ENCODE results near the gene FREM2.

The FREM2 gene

GRCh38 chr13:38686577-38687245 lies at the start of gene FREM2:
Gene FREM2 (plus strand): TSS chr13:38687077. CDS start chr13:38687345, 268 bp downstream.
- DNase-seq = no peak

DNA sequence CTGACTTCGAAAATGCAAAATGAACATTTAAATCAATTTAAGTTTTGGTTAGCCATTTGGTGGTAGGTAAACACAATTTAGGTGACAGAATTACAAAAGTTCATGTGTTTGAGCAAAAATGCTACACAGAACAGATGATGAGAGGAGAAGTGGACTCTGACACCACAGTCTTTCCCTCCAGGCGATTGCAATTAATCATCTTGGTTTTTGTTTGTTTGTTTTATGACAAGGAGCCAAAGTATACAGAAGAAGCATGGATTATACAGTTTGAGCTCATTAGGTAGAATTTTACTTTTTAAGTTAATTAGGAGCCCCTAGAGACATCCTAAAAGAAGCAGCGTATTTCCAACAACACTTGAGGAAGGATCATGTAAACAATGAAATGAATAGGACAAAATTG lies 49.3 kb upstream of the FREM2 start:
- DNase-seq = no peak

DNA sequence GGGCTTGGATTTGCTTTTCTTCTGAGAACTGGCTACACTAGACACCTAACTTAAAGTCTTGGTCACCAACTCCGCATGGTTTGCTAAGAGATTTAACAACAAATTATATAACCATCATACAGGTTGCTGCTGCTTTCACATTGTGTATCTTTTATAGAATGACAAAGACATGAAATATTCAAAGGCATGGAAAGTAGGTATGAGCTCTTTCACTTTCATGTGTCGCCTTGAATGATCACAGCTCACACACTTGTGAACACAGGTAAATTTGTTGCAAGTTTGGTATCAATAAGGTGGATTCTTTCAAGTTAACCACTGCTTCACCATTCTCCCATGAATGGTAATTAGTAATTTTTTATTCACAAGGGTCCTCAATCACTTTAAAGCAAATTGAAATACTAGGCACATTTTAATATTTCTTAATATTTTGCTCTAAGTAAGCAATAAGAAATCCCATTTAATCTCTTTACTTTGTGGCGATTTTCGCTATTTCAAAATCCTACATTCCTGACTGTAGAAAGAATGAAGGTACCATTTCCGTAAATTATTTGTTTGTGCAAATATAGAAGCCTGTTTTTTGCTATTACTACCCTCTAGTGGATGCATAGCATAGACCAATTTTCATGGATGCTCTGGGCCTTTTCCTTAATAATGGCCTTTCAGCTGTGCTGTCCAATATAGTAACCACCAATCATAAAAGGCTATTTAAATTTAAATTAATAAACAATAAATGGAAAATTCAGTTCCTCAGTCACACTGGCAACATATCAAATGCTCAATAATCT lies 45.5 kb upstream of the FREM2 start:
- peak; percentile 39 for DNase-seq

DNA sequence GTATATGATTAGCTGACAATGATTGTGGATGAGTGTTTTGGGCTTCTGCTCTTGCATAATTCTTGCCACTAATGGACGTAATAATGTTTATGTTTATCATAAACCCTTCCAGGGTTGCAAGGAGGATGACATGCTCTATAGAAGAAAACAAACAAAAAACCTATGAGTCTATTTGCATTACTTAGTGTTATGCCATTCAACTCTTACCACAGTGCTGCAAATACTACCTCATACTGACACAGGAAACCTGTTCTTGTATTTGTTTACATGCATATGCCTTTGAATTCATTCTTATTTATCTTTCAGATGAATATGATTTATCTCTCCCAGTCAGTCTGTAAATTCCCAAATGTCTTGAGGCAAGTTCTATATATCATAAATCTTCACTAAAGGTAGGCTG lies 39.6 kb upstream of the FREM2 start:
- DNase-seq = no peak

DNA sequence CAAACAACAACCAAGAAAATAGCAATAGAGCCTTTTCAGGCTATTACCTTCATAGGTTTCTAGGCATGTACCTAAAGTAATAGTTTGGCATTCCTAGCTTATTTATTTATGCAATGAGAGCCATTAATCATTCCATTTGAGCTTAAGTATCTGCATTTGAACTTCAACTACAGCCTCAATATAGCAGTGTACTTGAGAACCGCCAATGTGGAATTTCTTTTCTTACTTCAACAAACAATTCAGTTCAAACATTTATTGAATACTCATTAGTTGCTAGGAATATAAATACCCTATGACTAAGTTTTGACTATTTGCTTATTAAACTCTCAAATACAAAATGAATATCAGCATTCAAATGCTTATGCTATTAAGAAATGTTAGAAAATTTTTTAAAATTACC lies 38.0 kb upstream of the FREM2 start:
- DNase-seq = no peak

GRCh38 chr13:38656699-38657098 lies 30.2 kb upstream of the FREM2 start:
- no peak for DNase-seq

DNA sequence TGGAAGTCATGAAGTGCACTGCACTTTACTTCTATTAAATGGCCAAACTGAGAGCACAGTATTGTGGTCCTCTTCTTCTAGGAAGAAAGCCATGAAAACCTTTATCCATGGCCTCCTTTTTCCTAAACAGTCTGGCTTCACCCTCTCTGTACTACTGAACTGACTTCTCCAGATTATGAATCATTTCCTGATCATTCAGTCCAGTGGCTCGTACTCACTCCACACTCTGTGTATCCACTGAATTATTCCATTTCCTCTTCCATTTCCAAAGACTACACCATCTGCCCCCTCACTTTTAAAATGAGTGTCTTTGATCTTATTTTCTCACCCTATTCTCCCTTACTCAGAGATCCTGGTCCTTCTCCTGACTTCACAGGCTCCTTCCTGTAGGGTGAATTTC lies 29.7 kb upstream of the FREM2 start:
- no peak for DNase-seq

GRCh38 chr13:38658906-38659305 lies 28.0 kb upstream of the FREM2 start:
- DNase-seq = no peak

DNA sequence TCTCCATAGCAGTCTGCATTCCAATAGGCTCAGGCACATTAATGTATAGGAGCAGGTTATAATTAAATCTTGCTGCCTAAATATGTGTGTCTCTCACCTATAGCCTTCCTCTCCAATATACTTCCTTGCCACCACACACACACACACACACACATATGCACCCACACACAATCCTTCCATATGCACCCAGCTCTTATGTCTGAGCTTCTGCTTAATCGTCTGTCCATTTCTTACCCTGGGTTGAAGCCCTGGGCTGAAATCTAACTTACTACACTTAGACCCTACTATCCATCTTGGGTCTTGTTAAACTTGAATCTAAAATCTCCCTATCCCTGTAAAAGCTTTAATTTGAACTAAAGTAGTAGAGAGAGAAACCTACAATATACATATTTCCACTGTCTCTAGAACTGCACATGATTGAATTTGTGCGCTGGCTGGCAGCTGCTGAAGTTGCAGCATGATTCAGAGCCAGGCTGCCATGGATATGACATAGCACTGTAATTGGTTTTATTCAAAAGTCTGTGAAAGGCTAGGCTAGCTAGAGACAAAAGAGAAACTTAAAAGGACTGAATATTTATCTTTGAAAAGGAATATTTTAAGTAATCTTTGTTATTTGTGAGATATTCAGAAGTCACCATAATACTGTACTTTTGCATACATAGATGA lies 25.7 kb upstream of the FREM2 start:
- peak; percentile 10 for DNase-seq

- peak; percentile 57 for DNase-seq
These were observed 24.5 kb upstream of the FREM2 start for GRCh38 chr13:38662362-38662761.

DNA sequence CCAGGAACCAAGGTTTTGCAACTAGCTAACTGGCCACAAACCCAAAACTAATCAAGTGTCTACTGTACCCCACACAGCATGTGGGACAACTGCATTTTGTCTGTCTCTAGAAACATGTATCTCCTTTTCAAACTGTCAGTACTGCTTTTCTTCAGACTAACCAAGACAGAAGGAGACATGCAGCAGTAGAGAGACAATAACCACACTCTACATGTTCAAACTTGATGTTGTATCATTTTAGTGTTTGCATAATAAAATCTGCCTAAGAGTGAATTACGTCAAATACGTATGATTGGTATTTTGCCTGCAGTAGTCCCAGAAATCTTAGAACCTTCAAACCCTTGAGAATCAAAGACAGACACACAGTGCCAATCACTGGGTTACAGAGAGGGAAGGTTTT lies 22.0 kb upstream of the FREM2 start:
- DNase-seq = no peak

DNA sequence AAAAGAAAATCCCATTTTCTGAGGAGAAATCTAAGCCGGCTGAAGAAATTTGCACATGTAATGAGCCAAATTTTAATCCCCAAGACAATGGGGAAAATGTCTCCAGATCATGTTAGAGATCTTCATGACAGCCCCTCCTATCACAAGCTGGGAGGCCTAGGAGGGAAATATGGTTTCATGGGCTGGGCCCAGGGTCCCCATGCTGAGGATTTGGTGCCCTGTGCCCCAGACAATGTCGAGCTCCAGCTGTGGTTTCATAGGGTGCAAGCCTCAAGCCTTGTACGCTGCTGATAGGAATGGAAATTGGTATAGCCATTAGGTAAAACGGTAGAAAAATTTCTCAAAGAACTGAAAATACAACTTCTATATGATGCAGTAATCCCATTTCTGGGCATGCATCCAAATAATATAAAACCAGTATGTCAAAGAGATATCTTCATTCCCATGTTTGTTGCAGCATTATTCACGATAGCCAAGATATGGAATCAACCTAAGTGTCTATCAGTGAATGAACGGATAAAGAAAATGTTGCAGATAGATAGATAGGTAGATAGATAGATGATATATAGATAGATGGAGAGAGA lies 19.3 kb upstream of the FREM2 start:
- DNase-seq = no peak

DNA sequence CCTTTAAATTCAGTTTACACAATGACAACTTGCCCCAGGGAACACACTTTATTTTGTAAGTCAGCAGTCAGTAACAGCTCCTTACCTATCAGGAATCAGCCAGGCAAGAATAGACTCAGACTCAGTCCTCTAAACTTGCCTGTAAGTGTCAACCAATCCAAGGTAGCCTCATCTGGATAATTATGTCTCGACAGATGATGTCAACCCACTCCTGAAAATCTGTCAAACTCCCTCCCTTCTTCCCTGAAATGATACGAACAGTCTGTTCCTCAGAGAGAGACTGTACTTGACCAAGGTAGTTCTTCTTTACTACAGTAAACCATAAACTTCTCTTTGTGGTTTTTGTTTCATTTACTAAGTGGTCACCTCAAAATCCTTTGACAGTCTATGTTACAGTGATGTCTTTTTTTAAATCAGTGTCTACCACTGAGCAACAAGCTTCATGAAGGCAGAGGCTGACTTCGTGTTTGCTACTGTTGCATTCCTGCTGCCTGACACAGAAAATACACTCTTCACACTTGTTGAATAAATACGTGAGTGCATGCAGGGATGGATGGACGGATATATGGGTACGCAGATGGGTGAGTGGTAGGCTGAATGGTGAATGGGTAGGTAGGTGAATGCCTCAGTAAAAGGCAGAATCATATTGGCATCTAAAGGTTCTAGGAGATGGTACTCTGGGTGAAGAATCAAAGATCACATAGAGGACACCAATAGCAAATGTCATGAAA lies 17.5 kb upstream of the FREM2 start:
- DNase-seq = no peak

GRCh38 chr13:38670627-38671026 lies 16.2 kb upstream of the FREM2 start:
- DNase-seq = peak; percentile 18

- no peak for DNase-seq
These were observed 14.9 kb upstream of the FREM2 start for GRCh38 chr13:38671980-38672379.

- no peak for DNase-seq
These were observed 12.7 kb upstream of the FREM2 start for GRCh38 chr13:38674208-38674607.

DNA sequence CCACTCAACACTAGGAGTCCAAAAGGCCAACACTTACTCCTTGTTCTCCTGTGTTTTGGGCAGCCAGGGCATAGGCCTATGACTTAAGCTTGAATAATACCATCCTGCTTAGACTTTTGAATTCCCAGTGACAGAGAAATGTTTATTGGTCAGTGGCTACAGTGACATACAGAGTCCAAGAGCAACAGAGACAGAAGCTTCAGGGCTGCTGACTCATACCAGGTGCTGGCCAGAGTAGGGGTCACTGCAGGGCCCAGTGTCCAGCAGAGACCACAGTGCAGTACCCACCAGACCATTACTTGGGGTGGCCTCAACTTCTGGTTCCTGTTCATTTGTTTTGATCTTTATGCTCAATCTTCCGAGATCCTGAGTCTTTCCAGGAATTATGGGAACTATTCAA lies 6.0 kb upstream of the FREM2 start:
- peak; percentile 36 for DNase-seq

- no peak for DNase-seq
These were observed 2.2 kb upstream of the FREM2 start for GRCh38 chr13:38684714-38685113.

DNA sequence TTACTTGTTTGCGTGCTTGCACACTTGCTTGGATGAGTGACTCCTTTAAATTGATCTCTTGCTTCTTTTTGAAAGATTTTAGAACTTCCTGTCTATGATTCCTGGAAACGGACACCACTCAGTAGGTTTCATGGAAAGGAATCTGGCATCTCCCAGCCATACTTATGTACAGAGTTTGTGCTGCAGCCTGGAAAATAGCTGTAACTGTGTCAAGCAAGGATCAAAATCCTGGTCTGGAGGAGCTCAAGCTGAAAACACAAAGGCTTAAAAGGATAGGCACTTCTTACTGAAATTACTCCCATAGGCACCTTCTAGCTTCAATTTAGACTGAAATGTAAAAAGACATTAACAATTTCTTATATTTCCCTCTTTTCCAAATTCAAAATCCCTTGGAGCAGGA lies 1.4 kb upstream of the FREM2 start:
- no peak for DNase-seq

DNA sequence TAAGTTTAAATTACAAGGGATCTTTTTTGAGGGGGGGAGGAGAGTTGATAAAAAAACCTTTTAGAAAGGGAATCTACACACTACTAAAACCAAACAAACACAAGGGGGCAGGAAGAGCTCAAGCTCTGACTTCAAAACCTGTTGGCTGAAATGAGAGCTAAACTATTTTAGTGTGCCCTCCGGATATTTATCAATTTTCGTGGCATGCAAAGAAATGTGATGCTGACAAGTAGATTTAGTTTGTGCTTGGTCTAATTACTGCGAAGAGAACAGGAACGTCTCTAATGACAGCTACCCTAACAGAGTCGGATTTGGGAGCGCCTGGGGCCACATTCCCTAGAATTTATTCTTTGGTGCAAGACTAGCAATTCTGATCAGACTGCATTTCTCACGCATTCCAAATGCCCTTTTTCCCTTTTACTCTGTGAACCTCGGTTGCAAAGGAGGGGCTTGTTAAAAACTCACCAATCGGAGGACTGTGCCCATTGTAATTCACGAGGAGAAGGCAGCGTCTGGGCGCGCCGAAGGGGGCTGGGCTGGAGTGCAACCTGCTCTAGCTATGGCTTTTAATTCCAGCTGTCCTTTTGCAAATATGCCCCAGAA lies 802 bp upstream of the FREM2 start:
- peak; percentile 63 for DNase-seq

DNA sequence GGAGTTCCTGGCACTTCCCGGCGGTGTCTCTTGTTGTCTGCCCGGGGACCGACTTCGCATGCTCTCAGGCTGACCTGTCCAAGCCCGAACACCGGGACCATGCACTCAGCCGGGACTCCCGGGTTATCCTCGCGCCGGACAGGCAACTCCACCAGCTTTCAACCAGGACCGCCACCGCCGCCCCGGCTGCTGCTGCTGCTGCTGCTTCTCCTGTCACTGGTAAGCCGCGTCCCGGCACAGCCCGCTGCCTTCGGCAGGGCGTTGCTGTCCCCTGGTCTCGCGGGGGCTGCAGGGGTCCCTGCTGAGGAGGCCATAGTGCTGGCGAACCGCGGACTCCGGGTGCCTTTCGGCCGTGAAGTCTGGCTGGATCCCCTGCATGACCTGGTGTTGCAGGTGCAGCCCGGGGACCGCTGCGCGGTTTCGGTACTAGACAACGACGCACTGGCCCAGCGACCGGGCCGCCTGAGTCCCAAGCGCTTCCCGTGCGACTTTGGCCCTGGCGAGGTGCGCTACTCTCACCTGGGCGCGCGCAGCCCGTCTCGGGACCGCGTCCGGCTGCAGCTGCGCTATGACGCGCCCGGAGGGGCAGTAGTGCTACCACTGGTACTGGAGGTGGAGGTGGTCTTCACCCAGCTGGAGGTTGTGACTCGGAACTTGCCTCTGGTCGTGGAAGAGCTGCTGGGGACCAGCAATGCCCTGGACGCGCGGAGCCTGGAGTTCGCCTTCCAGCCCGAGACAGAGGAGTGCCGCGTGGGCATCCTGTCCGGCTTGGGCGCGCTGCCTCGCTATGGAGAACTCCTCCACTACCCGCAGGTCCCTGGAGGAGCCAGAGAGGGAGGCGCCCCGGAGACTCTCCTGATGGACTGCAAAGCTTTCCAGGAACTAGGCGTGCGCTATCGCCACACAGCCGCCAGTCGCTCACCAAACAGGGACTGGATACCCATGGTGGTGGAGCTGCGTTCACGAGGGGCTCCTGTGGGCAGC lies 661 bp downstream of the FREM2 start:
- DNase-seq = no peak
